ENCODE results near the gene KYNU.
"Not testable (repeated sequence)": the region's sequence is repeated elsewhere in the genome, so short reads cannot be mapped to it uniquely, and the experiment has no call there.

Gene KYNU

GRCh38 chr2:142920571-142920970 is 43.1 kb downstream of the KYNU start:
- DNase-seq = no peak

GRCh38 chr2:142926445-142926844 is 49.0 kb downstream of the KYNU start:
- no peak for DNase-seq

GRCh38 chr2:142930835-142931398 is 53.5 kb downstream of the KYNU start:
- no peak for DNase-seq

- DNase-seq = no peak
Measured at GRCh38 chr2:142933916-142934315, 56.5 kb downstream of the KYNU start.

DNA sequence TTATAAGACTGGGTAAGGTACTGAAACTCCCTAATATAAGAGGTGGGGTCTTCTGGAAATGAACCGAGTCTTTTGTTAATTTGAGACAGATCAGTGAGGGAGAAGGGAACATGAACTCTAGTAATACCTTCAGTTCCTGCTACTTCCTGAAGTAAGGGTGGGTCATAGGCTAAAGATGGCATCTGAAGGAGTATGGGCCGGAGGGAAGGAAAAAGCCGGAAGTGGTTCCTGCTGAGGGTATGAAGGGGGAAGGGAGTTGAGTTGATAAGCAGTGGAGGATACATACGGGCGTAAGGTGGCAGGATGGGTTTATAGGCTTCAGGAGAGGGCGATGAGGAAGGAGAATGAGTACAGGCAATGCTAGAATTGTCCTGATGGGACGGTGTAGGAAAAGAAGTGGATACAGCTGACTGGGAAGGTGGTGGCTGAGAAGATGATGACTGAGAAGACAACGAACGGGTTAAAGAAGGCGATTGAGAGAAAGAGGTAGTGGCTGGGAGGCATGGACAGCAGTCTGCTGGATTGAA is 58.2 kb downstream of the KYNU start:
- no peak for DNase-seq

GRCh38 chr2:142936629-142937028 is 59.2 kb downstream of the KYNU start:
- DNase-seq = no peak

- no peak for DNase-seq
Measured at GRCh38 chr2:142937347-142937746, 59.9 kb downstream of the KYNU start.

DNA sequence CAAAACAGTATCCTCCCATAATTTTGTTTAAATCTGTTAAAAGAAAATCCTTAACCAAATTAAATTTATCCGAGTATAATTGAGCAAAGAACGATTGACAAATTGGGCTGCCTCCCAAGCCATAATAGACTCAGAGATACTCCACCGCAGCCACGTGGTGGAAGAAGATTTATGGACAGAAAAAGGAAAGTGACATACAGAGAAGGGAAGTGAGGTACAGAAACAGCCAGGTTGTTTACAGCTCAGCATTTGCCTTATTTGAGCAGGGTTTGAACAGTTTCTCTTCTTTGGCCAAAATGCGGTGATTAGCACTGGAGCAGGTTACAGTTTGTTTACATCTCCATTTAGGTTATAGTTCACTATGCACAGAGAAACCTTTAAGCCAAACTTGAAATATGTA is 60.8 kb downstream of the KYNU start:
- DNase-seq = no peak

DNA sequence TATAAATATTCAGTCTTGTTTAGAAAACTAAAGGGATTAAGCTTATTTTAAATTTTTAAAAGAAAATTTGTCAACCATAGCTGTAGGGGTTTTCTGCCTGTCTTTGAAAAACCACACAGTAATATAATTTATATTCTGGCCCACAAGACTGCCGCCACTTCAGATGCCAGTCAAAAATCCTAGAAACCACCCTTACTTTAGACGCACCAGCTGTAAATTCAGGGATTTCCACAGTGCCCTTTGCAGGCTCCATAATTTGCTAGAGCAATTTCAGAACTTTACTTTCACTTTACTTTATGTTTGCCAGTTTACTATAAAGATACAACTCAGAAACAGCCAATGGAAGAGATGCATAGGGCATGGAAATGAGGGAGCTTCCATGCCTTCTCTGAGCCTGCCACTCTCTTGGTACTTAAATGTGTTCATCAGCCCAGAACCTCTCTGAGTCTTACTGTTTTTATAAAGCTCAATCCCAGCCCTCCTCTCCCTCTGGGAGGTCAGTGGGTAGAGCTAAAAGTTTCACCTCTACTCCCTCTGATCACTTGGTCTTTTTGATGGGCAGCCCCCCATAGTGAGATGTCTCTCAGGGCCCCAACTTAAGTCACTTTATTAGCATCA is 63.3 kb downstream of the KYNU start:
- no peak for DNase-seq

GRCh38 chr2:142942690-142943089 is 65.2 kb downstream of the KYNU start:
- no peak for DNase-seq

- DNase-seq = no peak
Measured at GRCh38 chr2:142944264-142944663, 66.8 kb downstream of the KYNU start.

- no peak for DNase-seq
Measured at GRCh38 chr2:142944721-142945120, 67.3 kb downstream of the KYNU start.

GRCh38 chr2:142946941-142947340 is 69.5 kb downstream of the KYNU start:
- DNase-seq = no peak

DNA sequence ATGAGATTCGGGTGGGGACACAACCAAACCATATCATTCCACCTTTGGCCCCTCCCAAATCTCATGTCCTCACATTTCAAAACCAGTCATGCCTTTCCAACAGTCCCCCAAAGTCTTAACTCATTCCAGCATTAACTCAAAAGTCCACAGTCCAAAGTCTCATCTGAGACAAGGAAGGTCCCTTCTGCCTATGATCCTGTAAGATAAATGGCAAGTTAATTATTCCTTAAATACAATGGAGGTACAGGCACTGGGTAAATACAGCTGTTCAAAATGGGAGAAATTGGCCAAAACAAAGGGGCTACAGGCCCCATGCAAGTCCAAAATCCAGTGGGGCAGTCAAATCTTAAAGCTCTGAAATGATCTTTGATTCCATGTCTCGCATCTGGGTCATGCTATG is 71.3 kb downstream of the KYNU start:
- DNase-seq = not testable (repeated sequence)

GRCh38 chr2:142950323-142950722 is 72.9 kb downstream of the KYNU start:
- DNase-seq = not testable (repeated sequence)

- DNase-seq = no peak
Measured at GRCh38 chr2:142951190-142952007, 73.9 kb downstream of the KYNU start.

GRCh38 chr2:142952018-142952417 is 74.6 kb downstream of the KYNU start:
- DNase-seq = no peak

- no peak for DNase-seq
Measured at GRCh38 chr2:142952793-142953494, 75.5 kb downstream of the KYNU start.

DNA sequence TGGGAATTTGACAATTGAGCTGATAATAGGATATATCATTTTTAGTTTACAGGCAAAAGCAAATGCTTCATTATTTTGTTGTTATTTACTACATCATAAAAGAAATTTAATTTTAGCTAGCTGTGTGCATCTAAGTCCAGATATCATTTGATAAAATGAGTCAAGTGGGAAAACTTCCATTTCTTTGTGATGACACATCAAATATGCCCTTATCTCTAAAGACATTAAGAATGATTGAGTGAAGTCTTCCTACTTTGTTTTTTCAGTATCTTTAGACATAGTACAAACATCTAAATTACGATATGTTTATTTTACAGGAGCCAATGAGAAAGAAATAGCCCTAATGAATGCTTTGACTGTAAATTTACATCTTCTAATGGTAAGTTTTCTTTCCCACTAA is 77.0 kb downstream of the KYNU start:
- no peak for DNase-seq

DNA sequence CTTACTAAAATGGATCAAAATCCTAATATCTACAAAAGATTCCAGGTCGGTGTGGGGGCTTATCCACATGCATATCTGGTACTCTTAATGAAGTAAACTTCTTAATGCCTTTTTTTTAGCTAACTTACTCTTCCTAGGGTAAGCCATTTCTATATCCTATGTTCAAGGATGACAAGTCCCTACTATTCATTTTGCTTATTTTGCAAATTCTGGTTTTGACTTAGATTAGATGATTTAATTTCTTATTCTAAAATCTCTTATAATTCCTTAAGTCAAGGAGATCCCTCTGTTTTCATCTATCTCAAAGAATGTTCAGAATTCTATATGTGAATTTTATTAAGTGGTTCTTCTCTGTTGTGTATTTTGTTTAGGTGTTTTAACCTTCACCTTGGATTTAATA is 79.7 kb downstream of the KYNU start:
- no peak for DNase-seq

GRCh38 chr2:142961202-142961601 is 83.7 kb downstream of the KYNU start:
- no peak for DNase-seq

DNA sequence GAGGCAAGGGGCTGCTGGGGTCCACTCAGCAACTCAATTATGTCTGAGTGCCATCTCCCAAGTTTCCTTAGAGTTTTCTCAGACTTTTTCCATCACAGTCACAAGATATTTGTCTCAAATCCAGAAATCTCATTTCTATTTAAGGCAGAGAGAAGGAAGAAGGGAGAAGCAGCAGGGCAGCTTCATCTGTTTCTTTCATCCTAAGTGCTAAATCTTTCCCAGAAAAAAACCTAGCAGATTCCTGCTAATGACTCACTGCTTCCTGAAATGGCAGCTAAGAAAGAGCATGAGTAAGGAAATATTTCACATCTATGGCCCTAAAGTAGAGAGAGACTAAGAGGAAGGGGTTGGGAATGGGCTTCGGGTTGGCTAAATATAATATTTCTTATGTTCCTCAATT is 88.0 kb downstream of the KYNU start:
- no peak for DNase-seq

- no peak for DNase-seq
Measured at GRCh38 chr2:142966284-142966683, 88.8 kb downstream of the KYNU start.
